Measurements from ENCODE around the gene MTAP.
A peak's percentile ranks its signal among the peaks of the same experiment; 100 is the strongest.

Gene MTAP

GRCh38 chr9:21806644-21807043 lies 4.2 kb downstream of the MTAP start:
- DNase-seq, result no peak

DNA sequence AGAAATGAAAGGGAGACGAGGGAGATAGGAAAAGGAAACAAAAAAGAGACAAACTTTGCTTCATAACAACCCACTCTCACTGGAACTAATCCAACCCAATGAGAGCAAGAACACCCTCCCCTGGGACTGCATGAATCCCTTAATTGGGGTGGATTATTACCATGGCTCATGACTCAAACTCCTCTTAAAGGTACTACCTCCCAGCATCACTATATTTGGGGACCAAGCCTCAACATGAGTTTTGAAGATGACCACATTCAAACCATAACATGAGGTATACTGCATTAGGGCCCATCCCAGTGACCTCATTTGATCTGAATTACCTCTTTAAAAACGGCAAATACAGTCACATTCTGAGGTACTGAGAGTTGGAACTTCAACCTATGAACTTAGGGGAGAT lies 8.0 kb downstream of the MTAP start:
- no peak for DNase-seq

- DNase-seq, result no peak
These were observed 8.4 kb downstream of the MTAP start for GRCh38 chr9:21810881-21811280.

DNA sequence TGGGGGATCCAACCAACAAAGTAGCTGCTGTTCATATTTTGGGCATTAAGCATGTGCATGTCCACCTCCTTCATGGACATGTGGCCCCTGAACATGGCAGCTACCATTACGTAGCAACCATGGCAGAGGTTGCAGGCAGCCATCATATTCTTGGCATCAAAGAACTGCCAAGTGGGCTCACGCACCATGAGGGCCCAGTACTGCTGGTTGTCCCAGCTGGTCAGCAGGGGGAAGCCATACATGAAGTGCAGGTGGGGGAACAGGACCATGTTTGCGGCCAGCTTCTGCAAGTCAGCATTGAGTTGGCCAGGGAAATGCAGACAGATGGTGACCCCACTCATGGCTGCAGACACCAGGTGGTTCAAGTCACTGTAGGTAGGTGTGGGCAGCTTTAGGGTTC lies 9.5 kb downstream of the MTAP start:
- no peak for DNase-seq

DNA sequence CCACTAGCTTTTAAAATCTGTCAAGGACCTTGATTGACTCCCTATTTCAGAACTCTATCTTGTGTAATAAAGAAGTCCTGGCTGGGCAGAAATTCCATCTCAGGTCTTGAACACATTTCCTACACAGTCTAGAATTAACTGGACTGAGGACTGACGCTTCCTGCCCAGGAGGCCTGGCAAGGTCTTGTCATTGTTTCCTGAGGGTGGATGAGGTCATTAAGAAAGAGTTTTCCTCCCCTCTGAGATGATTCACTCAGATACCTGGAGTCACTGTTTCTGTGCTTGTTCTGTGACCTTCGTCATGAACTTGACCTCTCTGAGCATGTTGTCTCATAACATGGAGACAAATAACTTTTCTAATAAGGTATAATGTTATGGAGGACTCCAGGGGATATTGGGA lies 10.0 kb downstream of the MTAP start:
- DNase-seq, result no peak

DNA sequence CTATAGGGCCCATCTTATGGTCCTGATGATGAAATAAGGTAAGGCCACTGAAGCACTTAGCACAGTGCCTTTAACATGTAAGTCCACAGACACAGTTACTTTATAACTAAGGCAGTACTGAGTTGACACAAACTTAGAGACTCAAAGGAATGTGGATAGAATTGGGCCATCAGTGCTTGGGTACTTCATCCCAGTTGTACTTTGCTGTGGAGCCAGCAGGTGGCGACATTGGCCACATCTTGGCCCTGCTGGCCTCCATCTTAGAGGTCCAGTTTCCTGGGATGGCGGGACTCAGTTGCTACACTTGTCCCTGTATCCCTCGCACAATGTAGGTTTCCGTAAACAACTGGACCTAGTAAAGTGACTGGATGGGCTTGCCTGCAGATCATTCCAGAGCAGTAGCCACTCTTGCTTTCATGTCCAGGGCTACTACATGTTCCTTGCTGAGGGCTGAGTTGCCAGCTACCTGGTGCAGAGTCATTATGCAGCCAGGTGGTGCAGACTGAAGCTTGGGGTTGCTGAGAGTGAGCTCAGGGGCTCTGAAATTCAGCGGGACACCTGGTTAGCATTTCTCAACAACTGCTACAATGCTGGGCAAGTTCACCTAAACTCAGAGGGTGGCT lies 10.6 kb downstream of the MTAP start:
- DNase-seq, result peak; percentile 53

DNA sequence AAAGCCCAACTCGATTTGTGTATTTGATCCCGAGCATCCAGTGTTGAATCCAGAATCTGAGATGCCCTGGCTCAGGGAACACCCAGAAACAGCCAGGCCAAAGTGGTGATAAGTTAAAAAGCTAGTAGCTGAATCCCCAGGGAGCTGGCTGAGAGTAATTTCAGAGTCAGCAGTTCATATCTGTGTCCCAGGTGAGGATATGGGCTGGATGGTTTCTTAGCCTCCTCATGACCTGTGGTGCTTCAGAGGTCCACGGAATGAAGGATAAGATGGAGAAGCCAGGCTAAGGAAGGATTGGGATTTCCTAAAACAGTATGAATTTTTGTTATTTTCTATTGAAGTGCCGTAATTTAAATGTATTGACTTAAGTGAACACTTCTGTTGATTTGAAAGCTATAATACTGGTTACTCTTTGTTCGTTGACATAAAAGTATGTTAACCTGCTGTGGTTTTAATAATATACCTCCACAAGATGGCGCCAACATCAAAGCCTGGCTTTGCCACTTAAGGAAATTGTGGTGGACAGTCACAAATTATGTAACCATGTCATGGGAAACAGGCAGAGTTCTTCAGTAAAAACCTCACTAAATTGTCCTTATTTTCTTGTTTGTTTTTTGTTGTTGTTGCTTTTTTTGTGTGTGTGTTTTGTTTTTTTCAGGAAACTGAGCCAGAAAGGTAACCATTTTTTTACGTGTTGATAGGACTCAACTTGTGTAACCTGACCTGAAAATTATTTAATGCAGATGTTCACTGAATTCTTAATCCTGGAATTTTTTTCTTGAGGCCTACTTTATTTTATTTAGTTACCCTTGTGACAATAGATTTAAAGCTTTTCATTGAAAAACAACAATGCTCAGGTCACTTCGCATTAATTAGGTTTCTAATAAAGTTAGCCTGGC lies 11.4 kb downstream of the MTAP start:
- DNase-seq, result peak; percentile 60

DNA sequence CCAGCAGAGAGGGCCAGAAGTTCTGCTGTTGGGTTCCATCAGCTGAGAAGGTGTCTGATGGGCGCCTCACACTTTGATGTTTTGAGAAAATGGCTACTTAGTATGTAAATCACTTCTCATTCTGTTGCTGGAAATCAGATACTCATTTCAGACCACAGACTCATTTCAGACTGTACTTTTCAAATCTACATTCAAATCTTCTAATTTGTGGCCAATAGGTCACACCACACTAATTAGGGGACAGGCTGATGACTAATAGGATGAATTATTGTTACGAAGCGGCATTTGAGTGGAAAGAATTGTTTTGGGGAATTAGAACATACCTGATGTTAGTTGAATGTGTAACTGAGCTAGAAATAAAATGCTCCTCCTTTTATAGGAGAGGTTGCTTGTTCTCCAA lies 13.2 kb downstream of the MTAP start:
- no peak for DNase-seq

GRCh38 chr9:21817176-21817575 lies 14.7 kb downstream of the MTAP start:
- DNase-seq, result peak; percentile 35

GRCh38 chr9:21825637-21826036 lies 23.2 kb downstream of the MTAP start:
- no peak for DNase-seq

GRCh38 chr9:21828853-21829410 lies 26.5 kb downstream of the MTAP start:
- DNase-seq, result no peak

GRCh38 chr9:21830589-21830988 lies 28.2 kb downstream of the MTAP start:
- no peak for DNase-seq

DNA sequence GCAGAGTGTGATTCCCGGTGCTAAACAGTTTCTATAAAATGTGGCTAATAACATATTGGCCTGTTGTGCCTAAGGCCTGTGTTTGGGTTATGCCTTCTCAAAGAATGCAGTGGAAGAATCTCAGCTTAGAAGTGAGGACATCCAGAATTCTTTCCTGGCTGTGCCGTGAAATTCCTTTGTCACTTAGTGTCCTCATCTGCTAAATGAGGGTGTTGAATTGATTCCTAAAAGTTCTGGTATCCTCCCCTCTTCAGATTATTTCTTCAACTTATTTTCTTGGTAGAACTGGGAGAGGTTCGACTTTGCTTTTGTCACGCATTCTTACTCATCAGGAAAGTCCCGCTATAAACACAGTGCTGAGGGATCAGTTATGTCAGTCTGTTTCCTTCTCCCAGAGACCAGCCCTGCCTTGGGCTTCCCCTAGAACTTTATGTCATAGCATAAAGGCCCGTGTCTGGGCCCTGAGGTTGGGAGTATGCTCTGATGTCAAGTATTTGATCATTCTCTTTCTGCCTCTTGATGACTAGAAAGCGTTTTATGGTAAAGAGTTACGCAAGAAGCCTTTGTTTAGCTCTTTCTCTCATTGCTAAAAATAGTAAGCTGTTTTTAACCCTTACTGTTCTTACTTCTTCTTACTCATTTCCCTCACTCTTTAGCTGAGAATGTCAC lies 29.5 kb downstream of the MTAP start:
- peak; percentile 66 for DNase-seq

DNA sequence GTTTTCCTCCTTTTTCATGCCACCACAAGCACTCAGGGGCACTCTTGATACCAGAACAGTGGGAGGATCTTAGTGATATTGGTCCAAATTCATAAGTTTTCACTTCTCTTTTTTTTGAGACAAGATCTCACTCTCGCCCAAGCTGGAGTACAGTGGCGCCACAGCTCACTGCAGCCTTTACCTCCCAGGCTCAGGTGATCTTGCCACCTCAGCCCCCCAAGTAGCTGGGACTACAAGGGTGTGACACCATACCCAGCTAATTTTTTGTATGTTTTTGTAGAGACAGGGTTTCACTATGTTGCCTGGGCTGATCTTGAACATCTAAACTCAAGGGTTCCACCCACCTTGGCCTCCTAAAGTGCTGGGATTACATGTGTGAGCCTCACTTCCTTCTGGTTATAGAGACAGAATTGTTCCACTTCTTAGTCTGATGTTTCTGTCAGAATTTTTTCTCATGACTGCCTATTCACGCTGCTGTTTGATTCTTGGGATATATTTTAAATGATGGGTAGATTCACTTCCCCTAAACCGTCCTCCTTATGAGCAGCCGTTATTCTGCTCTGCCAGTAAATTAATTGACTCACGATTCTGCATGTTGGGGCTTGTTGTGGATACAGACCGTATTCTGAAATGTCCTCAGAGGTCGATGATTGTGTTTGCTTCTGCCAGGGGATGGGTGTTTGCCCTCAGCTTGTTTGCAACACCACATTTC lies 30.8 kb downstream of the MTAP start:
- DNase-seq, result peak; percentile 46

DNA sequence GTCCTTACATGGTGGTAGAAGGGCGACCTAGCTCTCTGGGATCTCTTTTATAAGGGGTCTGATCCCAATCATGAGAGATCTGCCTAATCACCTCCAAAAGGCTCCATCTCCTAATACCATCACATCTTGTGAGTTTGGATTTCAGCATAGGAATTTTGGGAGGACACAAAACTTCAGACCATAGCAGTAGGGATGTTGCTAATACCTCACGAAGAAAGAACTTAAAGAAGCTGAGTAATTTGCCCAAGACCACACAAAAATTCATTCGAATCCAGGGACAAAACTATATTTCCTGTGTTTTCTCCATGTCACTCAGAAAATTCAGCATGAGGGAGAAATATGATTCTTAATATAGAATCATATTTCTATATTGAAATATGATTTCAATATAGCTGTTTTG lies 32.7 kb downstream of the MTAP start:
- no peak for DNase-seq

GRCh38 chr9:21836437-21837161 lies 34.2 kb downstream of the MTAP start:
- DNase-seq, result no peak

- no peak for DNase-seq
These were observed 35.1 kb downstream of the MTAP start for GRCh38 chr9:21837501-21837900.

GRCh38 chr9:21840647-21841046 lies 38.2 kb downstream of the MTAP start:
- no peak for DNase-seq

GRCh38 chr9:21841133-21841532 lies 38.7 kb downstream of the MTAP start:
- DNase-seq, result no peak

- DNase-seq, result no peak
These were observed 46.2 kb downstream of the MTAP start for GRCh38 chr9:21848615-21849014.

DNA sequence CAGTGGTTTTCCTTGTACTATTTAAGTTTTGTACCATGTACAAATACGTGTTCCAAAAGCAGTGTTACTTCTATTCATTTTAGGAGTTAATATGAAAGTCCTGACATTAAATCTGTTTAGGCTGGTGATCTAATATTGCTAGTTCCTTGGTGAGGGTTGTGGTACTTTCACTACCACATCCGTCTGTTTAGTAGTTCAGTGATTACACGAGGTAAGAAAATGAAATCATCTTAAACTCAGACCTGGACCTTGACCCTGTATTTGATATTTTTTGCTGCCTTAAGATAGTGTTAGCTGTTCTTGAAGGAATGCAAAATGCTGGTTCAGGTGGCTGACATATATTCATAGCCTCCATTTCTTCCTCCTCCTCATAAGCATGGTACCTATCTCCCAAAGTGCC lies 50.3 kb downstream of the MTAP start:
- DNase-seq, result no peak

DNA sequence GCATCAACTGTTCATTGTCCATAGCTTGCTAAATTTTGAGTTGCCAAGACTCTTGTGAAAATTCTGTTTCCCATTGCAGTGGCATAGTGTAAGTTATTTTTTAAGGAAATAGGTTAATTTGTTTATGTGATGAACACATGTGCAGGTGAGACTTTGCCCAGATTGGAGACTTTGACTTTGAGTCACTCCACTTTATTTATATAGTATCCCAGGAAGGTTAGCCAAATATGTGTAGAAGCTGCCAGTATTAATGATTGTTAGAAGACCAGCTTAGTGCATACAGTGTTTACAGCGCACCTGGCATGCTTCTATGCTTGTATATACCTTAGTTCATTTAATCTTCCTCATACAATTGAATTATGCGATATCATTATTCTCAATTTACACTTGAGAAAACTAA lies 51.0 kb downstream of the MTAP start:
- DNase-seq, result no peak

Measured in CD4-positive, alpha-beta T cell treated with Interferon gamma for 1 hour (primary cell).